ENCODE data around the gene PDE9A. TPM values are rescaled to one million over a fixed set of nuclear protein-coding genes. Genes with fewer than 3 reads are reported as not detected.

Gene PDE9A
- polyA plus RNA-seq, 2 of the 4 experiments (the other 2 are of a cell fraction) = 1.3 to 3.1 TPM

DNA sequence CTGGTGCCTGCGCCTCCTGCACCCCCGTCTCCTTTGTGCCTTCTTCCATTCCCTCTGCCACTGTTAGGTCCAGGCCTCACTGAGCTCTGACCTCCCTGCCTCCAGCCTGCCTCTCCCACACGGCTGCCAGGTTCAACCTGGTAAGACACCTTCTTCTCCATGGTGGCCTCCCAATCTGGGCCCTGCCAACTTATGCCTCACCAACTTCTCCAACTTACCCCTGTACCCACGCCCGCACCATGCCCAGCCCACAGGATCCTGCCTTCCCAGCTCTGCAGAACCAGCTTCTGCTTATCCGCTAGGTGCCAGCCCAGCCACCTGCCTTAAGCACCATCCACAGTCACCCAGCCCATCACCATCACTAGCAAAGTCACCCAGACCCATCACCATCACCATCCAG lies 37.2 kb downstream of the PDE9A start:
- POLR2A ChIA-PET = no interaction called here
- TF ChIP-seq CHD2 (IDR thresholded peaks at IDR 0.05; ENCODE audit: low read length, partially characterized antibody) (no peak), EP300 (IDR thresholded peaks at IDR 0.05) (no peak), POLR2AphosphoS2 (conservative IDR thresholded peaks at IDR 0.05; ENCODE audit: low read length) (no peak), MYC (IDR thresholded peaks at IDR 0.05; ENCODE audit: borderline replicate concordance, low read length) (no peak), ZFP36 (IDR thresholded peaks at IDR 0.05; ENCODE audit: borderline replicate concordance, partially characterized antibody) (no peak), CHD4 (IDR thresholded peaks at IDR 0.05; ENCODE audit: borderline replicate concordance) (no peak), TFCP2L1 (CRISPR knock-in tag; IDR thresholded peaks at IDR 0.05) (no peak), PHF8 (IDR thresholded peaks at IDR 0.05; ENCODE audit: borderline replicate concordance, low read depth) (no peak), ESRRA (IDR thresholded peaks at IDR 0.05; ENCODE audit: borderline replicate concordance, low read length) (no peak), ZC3H11A (IDR thresholded peaks at IDR 0.05) (no peak), CEBPB (IDR thresholded peaks at IDR 0.05) (no peak), ZSCAN20 (CRISPR knock-in tag; IDR thresholded peaks at IDR 0.05) (no peak), HEYL (CRISPR knock-in tag; IDR thresholded peaks at IDR 0.05) (no peak), SMC3 (IDR thresholded peaks at IDR 0.05) (no peak), HDAC2 (IDR thresholded peaks at IDR 0.05) (no peak), HES2 (IDR thresholded peaks at IDR 0.05) (no peak), HOXA7 (CRISPR knock-in tag; IDR thresholded peaks at IDR 0.05) (no peak)
- TF ChIP-seq, protein P1, sequence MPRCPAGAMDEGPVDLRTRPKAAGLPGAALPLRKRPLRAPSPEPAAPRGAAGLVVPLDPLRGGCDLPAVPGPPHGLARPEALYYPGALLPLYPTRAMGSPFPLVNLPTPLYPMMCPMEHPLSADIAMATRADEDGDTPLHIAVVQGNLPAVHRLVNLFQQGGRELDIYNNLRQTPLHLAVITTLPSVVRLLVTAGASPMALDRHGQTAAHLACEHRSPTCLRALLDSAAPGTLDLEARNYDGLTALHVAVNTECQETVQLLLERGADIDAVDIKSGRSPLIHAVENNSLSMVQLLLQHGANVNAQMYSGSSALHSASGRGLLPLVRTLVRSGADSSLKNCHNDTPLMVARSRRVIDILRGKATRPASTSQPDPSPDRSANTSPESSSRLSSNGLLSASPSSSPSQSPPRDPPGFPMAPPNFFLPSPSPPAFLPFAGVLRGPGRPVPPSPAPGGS (IDR thresholded peaks at IDR 0.05) = no peak
- H3K9me3 ChIP-seq = no peaks in the 10 kb centered on the region
- H3K27ac ChIP-seq = no peak overlapping the region
- H3K4me3 ChIP-seq = no peak overlapping the region
- no peak for FAIRE-seq
- CTCF ChIA-PET = no interaction called here
- ATAC-seq = no peak
- no peak overlapping the region for H3K4me2 ChIP-seq
- DNase-seq (ENCODE audit: low read depth in 1 of 2, low spot score in 1 of 2) = no peak
- H3K4me1 ChIP-seq = no peaks in the 10 kb centered on the region
- 50% methylated on average over 6 of the region's 6 CpGs for WGBS (ENCODE audit: missing lambda C conversion rate)

- FAIRE-seq (no peak), DNase-seq (ENCODE audit: low read depth in 1 of 2, low spot score in 1 of 2) (no peak), ATAC-seq (no peak)
- ChIA-PET CTCF (no interaction called here), POLR2A (no interaction called here)
- no peak overlapping the region for H3K4me3 ChIP-seq
- no peaks in the 10 kb centered on the region for H3K9me3 ChIP-seq
- no peaks in the 10 kb centered on the region for H3K4me1 ChIP-seq
- H3K27ac ChIP-seq = no peak overlapping the region
- H3K4me2 ChIP-seq = no peak overlapping the region
- no peak for TF ChIP-seq E2F6 (IDR thresholded peaks at IDR 0.05; ENCODE audit: borderline replicate concordance, low read depth)
- TF ChIP-seq CEBPB (IDR thresholded peaks at IDR 0.05) = no peak
- no peak for TF ChIP-seq HMGXB4 (CRISPR knock-in tag; IDR thresholded peaks at IDR 0.05; ENCODE audit: borderline replicate concordance)
- no peak for TF ChIP-seq NR3C1 (IDR thresholded peaks at IDR 0.05)
- TF ChIP-seq NPAS2 (CRISPR knock-in tag; IDR thresholded peaks at IDR 0.05; ENCODE audit: borderline replicate concordance) = no peak
- no peak for TF ChIP-seq CBX2 (IDR thresholded peaks at IDR 0.05; ENCODE audit: borderline replicate concordance, low read depth)
- TF ChIP-seq TP53 (CRISPR knock-in tag; IDR thresholded peaks at IDR 0.05) = no peak
- no peak for TF ChIP-seq JUNB (IDR thresholded peaks at IDR 0.05)
- TF ChIP-seq POLR2AphosphoS2 (conservative IDR thresholded peaks at IDR 0.05; ENCODE audit: low read length) = no peak
- TF ChIP-seq ZNF302 (CRISPR knock-in tag; IDR thresholded peaks at IDR 0.05) = no peak
- 40% methylated on average over 7 of the region's 19 CpGs for WGBS (ENCODE audit: missing lambda C conversion rate)
Measured at GRCh38 chr21:42691901-42692559, 38.6 kb downstream of the PDE9A start.

Data from A549 (cell line).